ENCODE results near the gene SLC43A2.

DNA sequence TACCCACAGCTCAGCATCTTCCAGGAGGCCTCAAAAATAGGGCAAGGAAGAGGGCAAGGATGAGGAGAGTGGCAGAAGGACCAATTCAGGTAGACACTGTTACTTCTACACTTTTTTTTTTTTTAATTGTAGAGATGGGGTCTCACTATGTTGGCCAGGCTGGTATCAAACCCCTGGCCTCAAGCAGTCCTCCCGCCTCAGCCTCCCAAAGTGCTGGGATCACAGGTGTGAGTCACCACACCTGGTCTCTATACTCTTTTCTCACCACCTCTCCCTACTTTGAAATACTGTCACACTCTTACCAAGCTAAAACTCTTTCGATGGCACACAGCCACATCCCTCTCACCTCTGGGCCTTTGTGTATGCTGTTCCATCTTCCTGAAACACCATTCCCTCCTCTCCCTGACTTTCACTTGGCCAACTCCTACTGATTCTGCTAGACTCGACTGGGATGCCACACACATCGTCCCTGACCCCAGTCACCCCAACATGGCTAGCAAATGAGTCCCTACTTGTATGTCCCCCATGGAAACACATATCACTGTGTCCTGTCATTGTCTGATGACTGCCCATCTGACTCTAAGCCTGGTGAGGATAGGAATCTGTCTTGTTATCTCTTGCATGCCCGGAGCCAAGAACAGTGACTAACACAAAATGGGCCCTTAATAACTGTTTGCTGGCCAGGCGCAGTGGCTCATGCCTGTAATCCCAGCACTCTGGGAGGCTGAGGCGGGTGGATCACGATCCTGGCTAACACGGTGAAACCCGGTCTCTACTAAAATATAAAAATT is 7.2 kb upstream of the SLC43A2 start:
- TF ChIP-seq POLR2A (IDR thresholded peaks at IDR 0.05; ENCODE audit: low read depth, low read length) (no peak), POLR2AphosphoS5 (IDR thresholded peaks at IDR 0.05; ENCODE audit: low read depth, low read length) (no peak), TAF1 (IDR thresholded peaks at IDR 0.05; ENCODE audit: low read depth, low read length) (no peak)
